ENCODE data around the gene CAMTA1. TPM values are rescaled to one million over a fixed set of nuclear protein-coding genes. Genes with fewer than 3 reads are reported as not detected.
"Not testable (repeated sequence)": the region's sequence is repeated elsewhere in the genome, so short reads cannot be mapped to it uniquely, and the experiment has no call there.

Gene CAMTA1
- total RNA-seq, 1 donor from 2014 or later: 38.1 TPM

- H3K4me1 ChIP-seq (ENCODE audit: control insufficient read depth in 3 of 3, insufficient read depth in 3 of 3, low read length in 3 of 3): no peaks in the 10 kb centered on the region
- no peaks in the 10 kb centered on the region for H3K9me3 ChIP-seq (ENCODE audit: control insufficient read depth in 3 of 3, low read length in 3 of 3)
- no peak overlapping the region for H3K4me3 ChIP-seq (ENCODE audit: low read length in 3 of 3)
- no peak overlapping the region for H3K27ac ChIP-seq (ENCODE audit: low read depth, low read length)
- no peak overlapping the region for H3K9ac ChIP-seq (ENCODE audit: low read depth in 1 of 3, low read length in 3 of 3)
- peaks cover 0 to 8% (median 8%) of the 10 kb centered on the region in 3 donors for H3K27me3 ChIP-seq (ENCODE audit: control insufficient read depth in 3 of 3, insufficient read depth in 3 of 3, low read length in 3 of 3)
- H3K36me3 ChIP-seq (ENCODE audit: control insufficient read depth in 3 of 3, insufficient read depth in 3 of 3, low read length in 3 of 3): no peaks in the 10 kb centered on the region
Observed at GRCh38 chr1:7690496-7691182, 905.4 kb downstream of the CAMTA1 start.

GRCh38 chr1:7691576-7691975 lies 906.3 kb downstream of the CAMTA1 start:
- Histone ChIP-seq H3K9me3 (ENCODE audit: control insufficient read depth in 3 of 3, low read length in 3 of 3) (no peaks in the 10 kb centered on the region), H3K36me3 (ENCODE audit: control insufficient read depth in 3 of 3, insufficient read depth in 3 of 3, low read length in 3 of 3) (no peaks in the 10 kb centered on the region), H3K4me1 (ENCODE audit: control insufficient read depth in 3 of 3, insufficient read depth in 3 of 3, low read length in 3 of 3) (no peaks in the 10 kb centered on the region), H3K27ac (ENCODE audit: low read depth, low read length) (no peak overlapping the region), H3K9ac (ENCODE audit: low read depth in 1 of 3, low read length in 3 of 3) (no peak overlapping the region), H3K4me3 (ENCODE audit: low read length in 3 of 3) (no peak overlapping the region), H3K27me3 (ENCODE audit: control insufficient read depth in 3 of 3, insufficient read depth in 3 of 3, low read length in 3 of 3) (peaks cover 0 to 8% (median 8%) of the 10 kb centered on the region in 3 donors)

- no peaks in the 10 kb centered on the region for H3K36me3 ChIP-seq (ENCODE audit: control insufficient read depth in 3 of 3, insufficient read depth in 3 of 3, low read length in 3 of 3)
- H3K9me3 ChIP-seq (ENCODE audit: control insufficient read depth in 3 of 3, low read length in 3 of 3): no peaks in the 10 kb centered on the region
- H3K4me3 ChIP-seq (ENCODE audit: low read length in 3 of 3): no peak overlapping the region
- peaks cover 0 to 8% (median 8%) of the 10 kb centered on the region in 3 donors for H3K27me3 ChIP-seq (ENCODE audit: control insufficient read depth in 3 of 3, insufficient read depth in 3 of 3, low read length in 3 of 3)
- no peak overlapping the region for H3K9ac ChIP-seq (ENCODE audit: low read depth in 1 of 3, low read length in 3 of 3)
- H3K27ac ChIP-seq (ENCODE audit: low read depth, low read length): no peak overlapping the region
- H3K4me1 ChIP-seq (ENCODE audit: control insufficient read depth in 3 of 3, insufficient read depth in 3 of 3, low read length in 3 of 3): no peaks in the 10 kb centered on the region
Observed at GRCh38 chr1:7692005-7692404, 906.8 kb downstream of the CAMTA1 start.

- H3K27me3 ChIP-seq (ENCODE audit: control insufficient read depth in 3 of 3, insufficient read depth in 3 of 3, low read length in 3 of 3); H3K9ac ChIP-seq (ENCODE audit: low read depth in 1 of 3, low read length in 3 of 3); H3K9me3 ChIP-seq (ENCODE audit: control insufficient read depth in 3 of 3, low read length in 3 of 3); H3K36me3 ChIP-seq (ENCODE audit: control insufficient read depth in 3 of 3, insufficient read depth in 3 of 3, low read length in 3 of 3); H3K27ac ChIP-seq (ENCODE audit: low read depth, low read length); H3K4me3 ChIP-seq (ENCODE audit: low read length in 3 of 3); H3K4me1 ChIP-seq (ENCODE audit: control insufficient read depth in 3 of 3, insufficient read depth in 3 of 3, low read length in 3 of 3): not testable (repeated sequence)
Observed at GRCh38 chr1:7693037-7693436, 907.8 kb downstream of the CAMTA1 start.

GRCh38 chr1:7693662-7694061 lies 908.4 kb downstream of the CAMTA1 start:
- Histone ChIP-seq H3K4me1 (ENCODE audit: control insufficient read depth in 3 of 3, insufficient read depth in 3 of 3, low read length in 3 of 3) (no peaks in the 10 kb centered on the region), H3K36me3 (ENCODE audit: control insufficient read depth in 3 of 3, insufficient read depth in 3 of 3, low read length in 3 of 3) (no peaks in the 10 kb centered on the region), H3K9me3 (ENCODE audit: control insufficient read depth in 3 of 3, low read length in 3 of 3) (no peaks in the 10 kb centered on the region), H3K27me3 (ENCODE audit: control insufficient read depth in 3 of 3, insufficient read depth in 3 of 3, low read length in 3 of 3) (peaks cover 0 to 8% (median 8%) of the 10 kb centered on the region in 3 donors), H3K27ac (ENCODE audit: low read depth, low read length) (no peak overlapping the region), H3K9ac (ENCODE audit: low read depth in 1 of 3, low read length in 3 of 3) (no peak overlapping the region), H3K4me3 (ENCODE audit: low read length in 3 of 3) (no peak overlapping the region)

GRCh38 chr1:7694600-7695496 lies 909.6 kb downstream of the CAMTA1 start:
- H3K9ac ChIP-seq (ENCODE audit: low read depth in 1 of 3, low read length in 3 of 3): no peak overlapping the region
- no peak overlapping the region for H3K4me3 ChIP-seq (ENCODE audit: low read length in 3 of 3)
- H3K27me3 ChIP-seq (ENCODE audit: control insufficient read depth in 3 of 3, insufficient read depth in 3 of 3, low read length in 3 of 3): peaks cover 0 to 8% (median 6%) of the 10 kb centered on the region in 3 donors
- no peak overlapping the region for H3K27ac ChIP-seq (ENCODE audit: low read depth, low read length)
- no peaks in the 10 kb centered on the region for H3K9me3 ChIP-seq (ENCODE audit: control insufficient read depth in 3 of 3, low read length in 3 of 3)
- no peaks in the 10 kb centered on the region for H3K36me3 ChIP-seq (ENCODE audit: control insufficient read depth in 3 of 3, insufficient read depth in 3 of 3, low read length in 3 of 3)
- no peaks in the 10 kb centered on the region for H3K4me1 ChIP-seq (ENCODE audit: control insufficient read depth in 3 of 3, insufficient read depth in 3 of 3, low read length in 3 of 3)

GRCh38 chr1:7695497-7696117 lies 910.4 kb downstream of the CAMTA1 start:
- H3K9ac ChIP-seq (ENCODE audit: low read depth in 1 of 3, low read length in 3 of 3): no peak overlapping the region
- peaks cover 0 to 7% (median 2%) of the 10 kb centered on the region in 3 donors for H3K27me3 ChIP-seq (ENCODE audit: control insufficient read depth in 3 of 3, insufficient read depth in 3 of 3, low read length in 3 of 3)
- no peaks in the 10 kb centered on the region for H3K36me3 ChIP-seq (ENCODE audit: control insufficient read depth in 3 of 3, insufficient read depth in 3 of 3, low read length in 3 of 3)
- no peak overlapping the region for H3K27ac ChIP-seq (ENCODE audit: low read depth, low read length)
- H3K9me3 ChIP-seq (ENCODE audit: control insufficient read depth in 3 of 3, low read length in 3 of 3): no peaks in the 10 kb centered on the region
- no peaks in the 10 kb centered on the region for H3K4me1 ChIP-seq (ENCODE audit: control insufficient read depth in 3 of 3, insufficient read depth in 3 of 3, low read length in 3 of 3)
- no peak overlapping the region for H3K4me3 ChIP-seq (ENCODE audit: low read length in 3 of 3)

- no peaks in the 10 kb centered on the region for H3K4me1 ChIP-seq (ENCODE audit: control insufficient read depth in 3 of 3, insufficient read depth in 3 of 3, low read length in 3 of 3)
- no peaks in the 10 kb centered on the region for H3K36me3 ChIP-seq (ENCODE audit: control insufficient read depth in 3 of 3, insufficient read depth in 3 of 3, low read length in 3 of 3)
- H3K27me3 ChIP-seq (ENCODE audit: control insufficient read depth in 3 of 3, insufficient read depth in 3 of 3, low read length in 3 of 3): peaks cover 0 to 10% (median 5%) of the 10 kb centered on the region in 3 donors
- no peaks in the 10 kb centered on the region for H3K9me3 ChIP-seq (ENCODE audit: control insufficient read depth in 3 of 3, low read length in 3 of 3)
- H3K27ac ChIP-seq (ENCODE audit: low read depth, low read length): no peak overlapping the region
- H3K4me3 ChIP-seq (ENCODE audit: low read length in 3 of 3): no peak overlapping the region
- no peak overlapping the region for H3K9ac ChIP-seq (ENCODE audit: low read depth in 1 of 3, low read length in 3 of 3)
Observed at GRCh38 chr1:7698641-7699040, 913.4 kb downstream of the CAMTA1 start.

- Histone ChIP-seq H3K36me3 (ENCODE audit: control insufficient read depth in 3 of 3, insufficient read depth in 3 of 3, low read length in 3 of 3) (no peaks in the 10 kb centered on the region), H3K4me1 (ENCODE audit: control insufficient read depth in 3 of 3, insufficient read depth in 3 of 3, low read length in 3 of 3) (peaks cover 4 to 7% (median 7%) of the 10 kb centered on the region in 3 donors), H3K9me3 (ENCODE audit: control insufficient read depth in 3 of 3, low read length in 3 of 3) (no peaks in the 10 kb centered on the region), H3K27me3 (ENCODE audit: control insufficient read depth in 3 of 3, insufficient read depth in 3 of 3, low read length in 3 of 3) (peaks cover 0 to 15% (median 2%) of the 10 kb centered on the region in 3 donors), H3K27ac (ENCODE audit: low read depth, low read length) (no peak overlapping the region), H3K4me3 (ENCODE audit: low read length in 3 of 3) (no peak overlapping the region), H3K9ac (ENCODE audit: low read depth in 1 of 3, low read length in 3 of 3) (no peak overlapping the region)
Observed at GRCh38 chr1:7702365-7702764, 917.1 kb downstream of the CAMTA1 start.
